Stimulated activated CD4-positive, alpha-beta T cell treated with anti-CD3 and anti-CD28 coated beads, Interleukin-4, amount 100 ng/mL, for 4 hours (primary cell): ENCODE results near the gene PRRC1.
A peak's percentile ranks its signal among the peaks of the same experiment; 100 is the strongest.
"Not testable (repeated sequence)": the region's sequence is repeated elsewhere in the genome, so short reads cannot be mapped to it uniquely, and the experiment has no call there.

Experiments used
- DNase-seq, 2 experiments: peaks; one replicate each; pipeline ENCODE4 v3.0.0-alpha.2; 2020

Gene PRRC1

GRCh38 chr5:127549551-127549950, 32.1 kb downstream of the PRRC1 start:
- DNase-seq = no peak

GRCh38 chr5:127550652-127551409, 33.4 kb downstream of the PRRC1 start:
- no peak for DNase-seq

- no peak for DNase-seq
Observed at GRCh38 chr5:127551410-127552041, 34.1 kb downstream of the PRRC1 start.

- DNase-seq = no peak
Observed at GRCh38 chr5:127555826-127556225, 38.4 kb downstream of the PRRC1 start.

- no peak for DNase-seq
Observed at GRCh38 chr5:127556609-127557334, 39.3 kb downstream of the PRRC1 start.

- DNase-seq = no peak
Observed at GRCh38 chr5:127558273-127558672, 40.8 kb downstream of the PRRC1 start.

GRCh38 chr5:127561254-127561653, 43.8 kb downstream of the PRRC1 start:
- no peak for DNase-seq

GRCh38 chr5:127562252-127562651, 44.8 kb downstream of the PRRC1 start:
- no peak for DNase-seq

- no peak for DNase-seq
Observed at GRCh38 chr5:127563136-127563535, 45.7 kb downstream of the PRRC1 start.

- DNase-seq = peak; percentile 13 to 26
Observed at GRCh38 chr5:127564002-127564769, 46.7 kb downstream of the PRRC1 start.

- DNase-seq = no peak
Observed at GRCh38 chr5:127565586-127566270, 48.3 kb downstream of the PRRC1 start.

GRCh38 chr5:127567026-127567768, 49.8 kb downstream of the PRRC1 start:
- no peak for DNase-seq

GRCh38 chr5:127568166-127568565, 50.7 kb downstream of the PRRC1 start:
- no peak for DNase-seq

- DNase-seq = not testable (repeated sequence)
Observed at GRCh38 chr5:127569471-127569870, 52.0 kb downstream of the PRRC1 start.

GRCh38 chr5:127571314-127572131, 54.1 kb downstream of the PRRC1 start:
- no peak for DNase-seq

GRCh38 chr5:127572930-127573329, 55.5 kb downstream of the PRRC1 start:
- no peak for DNase-seq

- DNase-seq = no peak
Observed at GRCh38 chr5:127574852-127575679, 57.6 kb downstream of the PRRC1 start.

- no peak for DNase-seq
Observed at GRCh38 chr5:127577458-127577857, 60.0 kb downstream of the PRRC1 start.

GRCh38 chr5:127580731-127581130, 63.3 kb downstream of the PRRC1 start:
- DNase-seq = no peak

- DNase-seq = no peak
Observed at GRCh38 chr5:127581450-127581849, 64.0 kb downstream of the PRRC1 start.
